ENCODE measurements around the gene USP17L5.
"Not testable (repeated sequence)": the region's sequence is repeated elsewhere in the genome, so short reads cannot be mapped to it uniquely, and the experiment has no call there.

- not testable (repeated sequence) for TF ChIP-seq CTCF (conservative IDR thresholded peaks at IDR 0.05; ENCODE audit: low read depth, low read length); USF2 (IDR thresholded peaks at IDR 0.05; ENCODE audit: low read depth, low read length); MAFK (IDR thresholded peaks at IDR 0.05; ENCODE audit: low read depth, low read length); ELK1 (IDR thresholded peaks at IDR 0.05; ENCODE audit: borderline replicate concordance, low read depth, low read length); POLR2A (IDR thresholded peaks at IDR 0.05; ENCODE audit: low read depth, low read length); BHLHE40 (IDR thresholded peaks at IDR 0.05; ENCODE audit: low read depth, low read length); RAD21 (IDR thresholded peaks at IDR 0.05; ENCODE audit: low read length); MXI1 (IDR thresholded peaks at IDR 0.05; ENCODE audit: borderline replicate concordance, low read depth, low read length); RFX5 (IDR thresholded peaks at IDR 0.05; ENCODE audit: low read depth, low read length); CHD1 (IDR thresholded peaks at IDR 0.05; ENCODE audit: low read depth, low read length); SMC3 (IDR thresholded peaks at IDR 0.05; ENCODE audit: low read depth, low read length); FOS (IDR thresholded peaks at IDR 0.05; ENCODE audit: low read depth, low read length)
These were observed 23.6 kb downstream of the USP17L5 start, which contains the start of gene USP17L30 for GRCh38 chr4:9362829-9363228.
